ENCODE data around the gene TMEM95.

DNA sequence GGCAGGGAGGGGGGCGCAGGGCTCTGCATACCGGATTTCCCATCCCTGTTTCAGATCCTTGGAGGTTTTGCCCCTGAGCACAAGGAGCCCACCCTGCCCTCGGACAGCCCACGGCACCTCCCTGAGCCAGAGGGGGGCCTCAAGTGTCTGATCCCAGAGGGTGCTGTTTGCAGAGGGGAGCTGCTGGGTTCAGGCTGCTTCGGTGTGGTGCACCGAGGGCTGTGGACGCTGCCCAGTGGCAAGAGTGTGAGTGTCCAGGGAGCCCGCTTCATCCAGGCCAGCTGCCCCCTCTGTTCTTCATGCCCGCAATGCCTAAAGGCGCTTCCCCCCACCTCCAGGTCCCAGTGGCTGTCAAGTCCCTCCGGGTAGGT, 28.4 kb downstream of the TMEM95 start:
- TF ChIP-seq RARB (CRISPR knock-in tag; IDR thresholded peaks at IDR 0.05) = no peak
- no peak for TF ChIP-seq GLIS3 (CRISPR knock-in tag; IDR thresholded peaks at IDR 0.05)
- TF ChIP-seq, protein P1, sequence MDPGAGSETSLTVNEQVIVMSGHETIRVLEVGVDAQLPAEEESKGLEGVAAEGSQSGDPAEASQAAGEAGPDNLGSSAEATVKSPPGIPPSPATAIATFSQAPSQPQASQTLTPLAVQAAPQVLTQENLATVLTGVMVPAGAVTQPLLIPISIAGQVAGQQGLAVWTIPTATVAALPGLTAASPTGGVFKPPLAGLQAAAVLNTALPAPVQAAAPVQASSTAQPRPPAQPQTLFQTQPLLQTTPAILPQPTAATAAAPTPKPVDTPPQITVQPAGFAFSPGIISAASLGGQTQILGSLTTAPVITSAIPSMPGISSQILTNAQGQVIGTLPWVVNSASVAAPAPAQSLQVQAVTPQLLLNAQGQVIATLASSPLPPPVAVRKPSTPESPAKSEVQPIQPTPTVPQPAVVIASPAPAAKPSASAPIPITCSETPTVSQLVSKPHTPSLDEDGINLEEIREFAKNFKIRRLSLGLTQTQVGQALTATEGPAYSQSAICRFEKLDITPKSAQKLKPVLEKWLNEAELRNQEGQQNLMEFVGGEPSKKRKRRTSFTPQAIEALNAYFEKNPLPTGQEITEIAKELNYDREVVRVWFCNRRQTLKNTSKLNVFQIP (CRISPR knock-in tag; IDR thresholded peaks at IDR 0.05; ENCODE audit: borderline replicate concordance, low read depth) = no peak
- no peak for TF ChIP-seq ISL1 (CRISPR knock-in tag; IDR thresholded peaks at IDR 0.05)
